ENCODE data around the gene ZNF527.
"Not testable (repeated sequence)": the region's sequence is repeated elsewhere in the genome, so short reads cannot be mapped to it uniquely, and the experiment has no call there.

Gene ZNF527

GRCh38 chr19:37401078-37401477 lies 30.2 kb downstream of the ZNF527 start:
- TF ChIP-seq POLR2A (IDR thresholded peaks at IDR 0.05; ENCODE audit: low read length) (no peak), GATA1 (IDR thresholded peaks at IDR 0.05; ENCODE audit: low read depth, low read length) (no peak)
- no peak for DNase-seq

DNA sequence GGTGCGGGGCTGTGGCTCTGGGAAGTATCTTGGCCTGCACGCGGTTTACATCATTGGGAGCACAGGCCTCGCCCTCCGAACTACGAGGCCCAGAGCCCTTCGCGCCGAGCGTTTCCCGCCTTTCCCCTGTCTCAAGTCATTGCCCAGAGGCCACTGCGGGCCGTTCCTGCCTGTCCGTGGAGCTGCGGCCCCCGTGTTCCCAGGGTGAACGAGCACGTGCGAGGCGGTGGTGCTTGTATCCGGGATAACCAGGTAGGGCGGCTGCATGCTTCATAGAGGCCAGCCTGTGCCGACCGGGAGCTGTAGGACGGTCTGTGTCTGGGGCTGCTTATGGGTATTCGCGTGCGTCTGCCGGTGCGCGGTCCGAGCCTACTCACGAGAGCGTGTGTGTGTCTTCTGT lies 32.5 kb downstream of the ZNF527 start:
- no peak for DNase-seq
- TF ChIP-seq GATA1 (IDR thresholded peaks at IDR 0.05; ENCODE audit: low read depth, low read length) (no peak), POLR2A (IDR thresholded peaks at IDR 0.05; ENCODE audit: low read length) (no peak)

GRCh38 chr19:37406140-37406846 lies 35.4 kb downstream of the ZNF527 start:
- DNase-seq = not testable (repeated sequence)

DNA sequence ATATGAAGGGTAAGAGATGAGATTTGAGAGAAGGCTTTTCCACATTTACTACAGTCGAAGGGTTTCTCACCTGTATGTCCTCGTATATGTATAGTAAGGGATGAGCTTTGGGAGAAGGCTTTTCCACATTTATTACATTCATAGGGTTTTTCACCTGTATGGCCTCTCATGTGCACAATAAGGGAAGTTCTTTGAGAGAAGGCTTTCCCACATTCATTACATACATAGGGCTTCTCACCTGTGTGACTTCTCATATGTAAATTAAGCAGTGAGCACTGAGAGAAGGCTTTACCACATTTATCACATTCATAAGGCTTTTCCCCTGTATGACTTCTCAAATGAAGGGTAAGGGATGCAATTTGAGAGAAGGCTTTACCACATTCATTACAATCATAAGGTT lies 41.8 kb downstream of the ZNF527 start:
- no peak for TF ChIP-seq GATA1 (IDR thresholded peaks at IDR 0.05; ENCODE audit: low read depth, low read length)
- no peak for DNase-seq

DNA sequence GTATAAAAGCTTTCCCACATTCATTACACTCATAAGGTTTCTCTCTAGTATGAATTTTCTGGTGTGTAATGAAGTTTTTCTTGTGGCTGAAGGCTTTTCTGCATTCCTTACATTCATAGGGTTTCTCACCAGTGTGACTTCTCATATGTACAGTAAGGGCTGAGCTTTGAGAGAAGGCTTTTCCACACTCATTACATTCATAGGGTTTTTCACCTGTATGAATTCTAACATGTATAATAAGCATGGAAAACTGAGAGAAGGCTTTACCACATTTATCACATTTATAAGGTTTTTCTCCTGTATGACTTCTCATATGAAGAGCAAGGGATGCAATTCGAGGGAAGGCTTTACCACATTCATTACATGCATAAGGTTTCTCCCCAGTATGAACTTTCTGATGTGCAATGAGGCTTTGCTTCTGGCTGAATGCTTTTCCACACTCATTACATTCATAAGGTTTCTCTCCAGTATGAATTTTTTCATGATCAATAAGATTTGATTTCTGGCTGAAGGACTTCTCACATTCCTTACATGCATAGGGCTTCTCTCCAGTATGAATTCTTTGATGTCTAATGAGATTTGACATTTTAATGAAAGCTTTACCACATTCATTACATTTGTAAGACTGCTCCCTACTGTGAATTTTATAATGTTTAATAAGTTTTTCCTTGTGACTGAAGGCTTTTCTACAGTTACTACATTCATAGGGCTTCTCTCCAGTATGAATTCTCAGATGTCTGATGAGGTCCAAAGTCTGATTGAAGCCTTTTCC lies 42.6 kb downstream of the ZNF527 start:
- no peak for DNase-seq
- TF ChIP-seq POLR2A (IDR thresholded peaks at IDR 0.05; ENCODE audit: low read length) = no peak
- no peak for TF ChIP-seq GATA1 (IDR thresholded peaks at IDR 0.05; ENCODE audit: low read depth, low read length)

Data from erythroblast (primary cell).